RWPE1 (cell line): Measurements from ENCODE around the gene SLC25A6.
"Not testable (repeated sequence)": the region's sequence is repeated elsewhere in the genome, so short reads cannot be mapped to it uniquely, and the experiment has no call there.

Experiments
- CTCF ChIA-PET: fragments of 350-600 bp; sonication (Branson Sonifier 250); formaldehyde crosslinking; extraction: SDS; loops from one replicate; lab custom pipeline; 2021; lab: Yijun Ruan, JAX
- POLR2A ChIA-PET: fragments of 400-600 bp; formaldehyde crosslinking; extraction: SDS; loops from one replicate; lab custom pipeline; 2020; ENCODE audit warnings: antibody characterized with exemption; ENCODE audit not compliant: low non-redundant PET; lab: Yijun Ruan, JAX
- DNase-seq: peaks from one replicate; pipeline ENCODE4 v3.0.0; 2012; ENCODE audit warnings: low spot score
- H3K27ac ChIP-seq: fragments of 450-650 bp; 2 replicates; pipeline ENCODE4 v1.5.1; 2017
- CTCF ChIP-seq: fragments of 450-650 bp; conservative IDR thresholded peaks from 2 replicates; pipeline ENCODE4 v1.5.1; 2017; ENCODE audit warnings: low read depth, mild to moderate bottlenecking

SLC25A6 gene

GRCh38 chrX:1355131-1356046 is 36.5 kb downstream of the SLC25A6 start:
- ChIA-PET CTCF (no interaction called here), POLR2A (no interaction called here)
- no peak overlapping the region for H3K27ac ChIP-seq
- no peak for TF ChIP-seq CTCF
- DNase-seq = no peak

- ChIA-PET CTCF (no interaction called here), POLR2A (no interaction called here)
- TF ChIP-seq CTCF = no peak
- H3K27ac ChIP-seq = no peak overlapping the region
- no peak for DNase-seq
Observed at GRCh38 chrX:1354036-1355019, 37.6 kb downstream of the SLC25A6 start.

- CTCF ChIA-PET = no interaction called here
- no peak for DNase-seq
- POLR2A ChIA-PET = no interaction called here
- no peak overlapping the region for H3K27ac ChIP-seq
- no peak for TF ChIP-seq CTCF
Observed at GRCh38 chrX:1351981-1352714, 39.8 kb downstream of the SLC25A6 start.

GRCh38 chrX:1349606-1350005 is 42.3 kb downstream of the SLC25A6 start:
- H3K27ac ChIP-seq, CTCF ChIA-PET, POLR2A ChIA-PET, DNase-seq: not testable (repeated sequence)

GRCh38 chrX:1341545-1342184 is 50.2 kb downstream of the SLC25A6 start:
- POLR2A ChIA-PET = no interaction called here
- no peak for DNase-seq
- H3K27ac ChIP-seq = no peak overlapping the region
- no peak for TF ChIP-seq CTCF
- CTCF ChIA-PET = no interaction called here

- CTCF ChIA-PET = no interaction called here
- DNase-seq = no peak
- H3K27ac ChIP-seq = no peak overlapping the region
- POLR2A ChIA-PET = no interaction called here
- no peak for TF ChIP-seq CTCF
Observed at GRCh38 chrX:1336948-1337779, 54.7 kb downstream of the SLC25A6 start.
